HG03280 (cell line): ENCODE results near the gene SCN2A.
"Not testable (repeated sequence)": the region's sequence is repeated elsewhere in the genome, so short reads cannot be mapped to it uniquely, and the experiment has no call there.

Source experiments
- ATAC-seq: cut with Tn5 transposase; IDR thresholded peaks from one replicate; pipeline ENCODE4 v1.9.1; 2021; ENCODE audit warnings: mild to moderate bottlenecking, moderate library complexity; ENCODE audit not compliant: unreplicated experiment

SCN2A gene

GRCh38 chr2:165312999-165313398, 73.8 kb downstream of the SCN2A start:
- no peak for ATAC-seq

DNA sequence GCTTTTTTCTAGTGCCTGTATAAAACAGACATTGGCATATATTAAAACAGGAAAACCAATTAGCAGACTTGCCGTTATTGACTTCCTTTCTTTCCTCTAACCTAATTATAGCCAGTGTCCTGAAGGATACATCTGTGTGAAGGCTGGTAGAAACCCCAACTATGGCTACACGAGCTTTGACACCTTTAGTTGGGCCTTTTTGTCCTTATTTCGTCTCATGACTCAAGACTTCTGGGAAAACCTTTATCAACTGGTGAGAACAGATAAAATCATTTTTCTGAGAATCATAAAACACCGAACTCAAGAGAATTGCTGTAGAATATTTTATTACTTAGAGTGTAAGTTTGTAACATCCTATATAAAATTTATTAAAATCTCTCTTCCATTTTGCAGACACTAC, 74.3 kb downstream of the SCN2A start:
- ATAC-seq: no peak

DNA sequence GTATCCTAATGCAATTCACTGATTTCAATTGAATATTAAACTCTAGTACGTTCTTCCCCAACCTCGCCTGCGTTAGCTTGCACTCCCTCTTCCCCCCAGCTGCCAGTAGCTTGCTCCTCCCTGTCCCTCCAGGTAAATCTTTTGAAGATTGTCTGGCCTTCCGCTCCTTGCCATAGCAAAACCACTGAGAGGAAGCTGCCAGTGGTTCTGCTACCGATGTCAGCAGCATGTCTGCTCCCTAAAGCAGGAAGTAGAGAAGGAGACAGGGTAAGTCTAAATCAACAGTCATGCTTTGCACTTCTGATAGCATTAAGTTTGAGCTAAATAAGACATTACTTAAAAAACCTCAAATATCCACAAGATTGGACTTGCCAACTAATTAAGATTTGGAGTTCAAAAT, 89.1 kb downstream of the SCN2A start:
- ATAC-seq: no peak

DNA sequence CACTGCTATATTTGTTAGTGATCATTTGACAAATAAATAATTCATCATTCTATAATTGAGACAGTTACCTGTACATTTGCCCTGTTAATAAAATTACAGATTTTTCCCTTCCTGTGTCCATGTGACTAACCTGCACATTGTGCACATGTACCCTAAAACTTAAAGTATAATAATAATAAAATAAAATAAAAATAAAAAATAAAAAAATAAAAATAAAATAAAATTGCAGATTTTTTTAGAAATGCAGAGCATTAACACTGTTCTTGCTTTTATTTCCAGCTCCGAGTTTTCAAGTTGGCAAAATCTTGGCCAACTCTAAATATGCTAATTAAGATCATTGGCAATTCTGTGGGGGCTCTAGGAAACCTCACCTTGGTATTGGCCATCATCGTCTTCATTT, 105.1 kb downstream of the SCN2A start:
- not testable (repeated sequence) for ATAC-seq

DNA sequence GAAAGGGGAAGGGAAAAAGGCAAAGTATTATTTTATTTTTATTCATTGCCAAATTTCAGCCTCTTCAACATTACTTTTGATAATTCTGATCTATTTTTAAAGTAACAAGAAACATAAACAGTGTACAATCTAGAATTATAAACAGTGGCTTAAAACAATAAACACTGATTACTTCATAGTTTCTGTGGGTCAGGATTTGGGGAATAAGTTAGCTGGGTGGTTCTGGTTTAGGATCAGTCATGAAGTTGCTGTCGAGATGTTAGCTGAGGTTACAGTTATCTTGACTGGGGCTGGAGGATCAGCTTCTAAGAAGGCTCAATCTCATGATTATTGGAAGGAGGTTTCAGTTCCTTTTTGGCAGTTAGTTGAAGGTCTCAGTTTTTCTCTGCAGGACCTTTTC, 109.2 kb downstream of the SCN2A start:
- no peak for ATAC-seq

GRCh38 chr2:165349181-165349580, 110.0 kb downstream of the SCN2A start:
- no peak for ATAC-seq

DNA sequence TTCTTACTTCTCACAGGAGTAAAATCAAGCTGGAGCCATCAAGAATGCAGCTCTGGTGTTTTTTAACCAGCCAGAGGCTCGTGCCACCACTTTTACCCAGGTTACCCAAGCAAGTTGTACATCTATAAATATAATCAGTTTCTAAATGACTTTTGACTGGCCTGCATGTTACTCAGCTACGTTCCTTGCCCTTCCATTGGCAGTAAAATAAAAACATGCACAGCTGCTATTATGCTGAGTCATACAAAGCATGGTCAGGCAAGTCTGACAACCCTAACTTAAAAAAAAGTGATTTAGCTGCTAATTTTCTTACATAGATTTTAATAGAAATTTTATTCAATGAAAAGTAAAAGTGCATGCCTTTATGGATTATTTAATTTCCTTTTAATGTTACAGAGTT, 118.5 kb downstream of the SCN2A start:
- peak; percentile 63 for ATAC-seq

DNA sequence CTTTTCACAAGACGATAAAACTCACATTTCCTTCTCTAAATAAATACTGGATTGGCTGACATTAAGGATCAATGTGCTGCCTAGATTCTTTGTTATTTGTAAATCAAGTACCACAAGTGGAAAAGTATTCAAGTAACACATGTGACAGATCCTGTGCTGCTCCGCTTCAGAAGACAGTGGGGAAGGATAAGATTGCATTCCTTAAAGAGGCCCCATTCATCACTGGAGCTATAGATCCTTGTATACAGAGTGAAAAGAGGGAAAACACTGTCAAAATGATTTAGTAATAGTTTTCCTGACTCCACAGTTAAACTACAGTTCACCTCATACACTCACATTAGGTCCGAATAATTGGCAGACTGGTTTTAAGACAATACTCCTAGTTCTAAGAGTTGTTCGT, 122.3 kb downstream of the SCN2A start:
- no peak for ATAC-seq

DNA sequence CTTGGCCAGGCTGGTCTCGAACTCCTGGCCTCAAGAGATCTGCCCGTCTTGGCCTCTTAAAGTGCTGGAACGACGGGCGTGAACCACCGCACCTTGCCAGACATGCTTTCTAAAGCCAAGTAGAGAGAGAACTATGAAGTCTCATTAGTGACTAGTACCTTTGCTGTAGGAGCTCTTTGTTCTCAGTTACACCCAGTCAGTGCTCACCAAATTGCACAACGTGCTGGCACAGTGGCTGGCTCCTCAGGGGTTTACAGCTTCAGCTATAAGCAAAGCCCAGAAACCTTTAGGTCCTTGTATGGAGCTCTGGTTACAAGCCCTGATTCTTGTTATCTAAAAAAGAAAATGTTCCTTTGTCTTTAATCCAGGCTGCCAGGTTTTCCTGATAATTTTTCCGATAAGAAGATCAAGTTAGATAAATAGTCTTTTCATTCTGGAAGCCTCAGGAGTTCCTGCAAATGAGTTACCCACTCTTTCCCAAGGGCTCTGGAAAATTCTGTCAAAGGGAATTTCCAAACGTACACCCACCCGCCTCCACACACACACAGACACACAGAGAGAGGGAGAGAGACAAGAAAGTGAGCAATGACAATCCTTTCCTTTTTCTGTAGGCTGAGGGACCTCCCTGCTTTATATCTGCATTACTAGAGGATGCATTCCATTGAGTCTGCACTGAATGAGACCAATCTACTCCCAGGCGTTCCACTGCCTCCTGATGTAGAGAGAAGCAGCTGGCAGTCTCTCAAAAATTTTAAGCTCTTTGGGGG, 130.1 kb downstream of the SCN2A start:
- ATAC-seq: no peak

DNA sequence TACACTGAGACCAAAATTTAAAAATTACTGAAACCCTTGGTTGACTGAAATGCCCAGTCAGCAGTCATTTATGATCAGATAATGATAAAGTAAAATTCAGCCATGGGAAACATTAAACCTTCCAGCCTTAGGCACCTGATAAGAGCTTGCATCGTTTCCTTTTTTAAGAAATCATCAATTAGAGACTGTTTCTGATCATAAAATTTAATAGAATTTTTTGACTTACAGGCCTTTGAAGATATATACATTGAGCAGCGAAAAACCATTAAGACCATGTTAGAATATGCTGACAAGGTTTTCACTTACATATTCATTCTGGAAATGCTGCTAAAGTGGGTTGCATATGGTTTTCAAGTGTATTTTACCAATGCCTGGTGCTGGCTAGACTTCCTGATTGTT, 130.7 kb downstream of the SCN2A start:
- ATAC-seq: no peak

DNA sequence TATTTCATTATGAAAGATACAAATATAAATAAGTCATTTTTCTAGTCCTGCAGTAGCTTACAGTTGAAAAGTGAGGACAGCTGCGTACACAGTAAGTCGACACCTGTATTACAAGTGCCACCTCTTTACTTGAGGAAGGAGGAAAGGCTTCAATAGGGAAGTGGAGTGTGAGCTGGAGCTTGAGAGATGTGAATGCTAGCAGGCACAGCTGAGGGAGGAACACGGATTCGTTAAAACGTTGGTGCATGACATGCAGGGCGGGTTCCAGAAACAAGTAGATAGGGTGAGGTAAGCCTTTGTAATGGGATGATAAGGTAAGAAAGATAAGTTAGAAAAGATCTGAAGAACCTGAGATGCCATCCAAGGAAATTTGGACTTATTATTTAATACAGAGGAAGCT, 132.1 kb downstream of the SCN2A start:
- no peak for ATAC-seq

DNA sequence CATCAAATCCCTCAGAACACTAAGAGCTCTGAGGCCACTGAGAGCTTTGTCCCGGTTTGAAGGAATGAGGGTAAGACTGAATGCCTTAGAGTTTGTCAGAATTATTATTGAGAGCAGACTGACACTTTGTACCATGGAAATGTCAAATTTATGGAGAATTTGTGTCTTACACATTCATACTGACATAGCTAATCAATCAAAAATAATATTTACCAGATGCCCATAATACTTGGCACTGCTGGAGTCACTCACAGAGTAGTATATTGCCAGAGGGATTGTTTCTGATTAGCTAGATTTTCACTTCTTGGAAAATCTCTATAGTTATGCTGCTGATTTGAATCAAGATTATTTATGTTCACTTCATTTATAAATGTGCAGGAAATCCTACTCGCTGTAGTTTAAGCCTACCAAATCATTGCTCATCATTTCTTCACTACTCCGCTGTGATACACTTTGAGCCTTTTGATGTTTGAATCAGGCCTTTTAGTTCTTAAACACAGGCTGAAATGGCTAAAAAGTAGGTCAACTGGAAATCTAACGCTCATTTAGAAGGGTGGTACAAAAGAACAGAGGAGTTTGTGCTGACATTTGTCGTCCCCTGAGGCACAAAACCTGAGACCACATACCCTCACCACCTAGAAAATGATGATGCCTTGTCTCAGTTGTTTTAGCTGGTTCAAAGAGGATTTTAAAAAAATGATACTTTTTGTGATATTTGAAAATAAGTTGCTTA, 134.2 kb downstream of the SCN2A start:
- ATAC-seq: no peak

GRCh38 chr2:165376571-165376975, 137.4 kb downstream of the SCN2A start:
- no peak for ATAC-seq

GRCh38 chr2:165382362-165382761, 143.1 kb downstream of the SCN2A start:
- ATAC-seq: no peak

GRCh38 chr2:165390875-165391274, 151.7 kb downstream of the SCN2A start:
- ATAC-seq: no peak

GRCh38 chr2:165391791-165392190, 152.6 kb downstream of the SCN2A start:
- ATAC-seq: no peak

DNA sequence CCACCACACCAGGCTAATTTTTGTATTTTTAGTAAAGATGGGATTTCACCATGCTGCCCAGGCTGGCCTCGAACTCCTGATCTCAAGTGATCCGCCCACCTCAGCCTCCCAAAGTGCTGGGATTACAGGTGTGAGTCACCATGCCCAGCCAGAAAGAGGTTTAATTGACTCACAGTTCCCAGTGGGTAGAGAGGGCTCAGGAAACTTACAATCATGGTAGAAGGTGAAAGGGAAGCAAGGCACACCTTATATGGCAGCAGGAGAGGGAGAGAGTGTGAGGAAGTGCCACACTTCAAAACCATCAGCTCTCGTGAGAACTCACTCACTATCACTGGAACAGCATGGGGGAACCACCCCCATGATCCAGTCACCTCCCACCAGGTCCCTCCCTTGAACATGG, 159.4 kb downstream of the SCN2A start:
- ATAC-seq: not testable (repeated sequence)

- peak; percentile 67 for ATAC-seq
Measured at GRCh38 chr2:165401285-165401852, 162.2 kb downstream of the SCN2A start.

DNA sequence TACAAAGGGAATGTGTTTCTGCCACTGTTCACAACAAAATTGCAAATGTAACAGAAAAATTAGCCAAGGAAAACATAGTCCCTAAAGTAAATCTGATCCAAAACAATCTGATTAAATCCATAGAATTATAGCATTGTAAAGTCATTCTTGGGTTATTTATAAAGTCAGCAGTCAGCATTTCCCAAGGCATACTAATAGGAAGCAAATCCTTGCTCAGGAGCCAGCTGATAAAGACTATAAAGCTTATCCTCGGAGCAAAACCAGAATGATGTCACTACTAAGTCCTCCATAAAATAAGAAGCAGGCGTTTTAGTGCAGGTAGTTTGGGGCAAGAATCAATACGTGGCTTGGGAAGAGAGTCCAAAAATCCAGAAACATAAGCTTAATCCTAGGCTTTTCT, 162.9 kb downstream of the SCN2A start:
- ATAC-seq: no peak

DNA sequence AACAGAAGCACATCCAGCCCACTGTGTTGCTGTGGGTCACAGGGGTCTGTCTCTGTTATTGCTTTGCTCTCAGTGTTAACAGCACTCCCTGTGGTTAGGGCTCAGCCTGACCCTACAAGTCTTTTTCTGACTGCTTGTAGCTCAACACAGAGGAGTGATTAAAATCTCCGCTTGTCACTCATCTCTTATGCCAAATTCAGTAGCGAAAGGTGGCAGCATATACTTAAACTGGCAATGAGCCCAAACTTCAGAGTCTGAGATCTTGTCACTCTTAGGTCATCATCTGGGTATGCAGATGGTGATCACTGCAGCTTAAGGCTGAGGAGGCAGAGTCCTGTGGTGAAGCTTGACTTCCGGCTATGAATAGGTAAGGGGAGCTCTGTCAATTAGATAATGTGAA, 167.0 kb downstream of the SCN2A start:
- no peak for ATAC-seq

DNA sequence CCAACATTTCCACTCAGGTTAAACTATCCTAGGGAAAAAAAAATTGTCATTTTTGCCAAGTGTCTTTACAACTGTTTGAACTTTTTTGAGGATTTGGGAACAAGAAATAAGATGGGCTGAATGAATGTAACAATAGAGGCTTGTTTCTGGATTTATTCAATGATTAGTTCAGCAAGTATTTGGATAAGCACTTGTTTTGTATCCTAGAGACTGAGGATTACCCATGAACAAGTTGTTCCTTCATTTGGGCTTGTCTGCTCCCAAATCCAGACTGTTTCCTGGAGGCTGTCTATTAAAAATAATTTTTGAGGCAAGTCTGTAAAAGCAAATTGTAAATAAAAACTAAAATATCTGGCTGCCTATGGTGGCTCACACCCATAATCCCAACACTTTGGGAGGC, 168.3 kb downstream of the SCN2A start:
- ATAC-seq: no peak

DNA sequence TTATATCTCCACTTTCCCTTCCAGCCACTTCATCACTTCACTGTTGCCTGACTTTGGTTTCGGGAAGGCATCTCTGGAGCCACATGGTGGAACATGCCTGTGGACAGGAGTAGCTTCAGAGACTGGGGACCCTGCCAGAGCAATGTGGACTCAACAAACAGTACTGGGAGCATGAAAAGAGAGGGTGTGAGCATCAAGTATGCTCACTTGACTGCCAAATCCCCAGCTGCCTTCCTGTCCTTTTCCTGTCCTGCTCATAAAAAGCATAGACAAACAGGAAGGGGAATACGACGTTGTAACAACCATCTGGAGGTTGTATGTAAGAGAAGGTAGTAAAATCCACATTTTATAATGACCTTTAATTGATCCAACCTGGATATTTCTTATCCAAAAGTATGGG, 169.0 kb downstream of the SCN2A start:
- no peak for ATAC-seq
